Erythroblast (primary cell): ENCODE data around the gene CDYL.

ENCODE experiments used
- DNase-seq, 2 experiments: peaks; one replicate each; lab custom pipeline; 2025; lab: John Stamatoyannopoulos, UW
- GATA1 ChIP-seq: IDR thresholded peaks from 2 replicates; pipeline ENCODE4 v1.6.1; 2011; ENCODE audit warnings: low read depth, mild to moderate bottlenecking, control low read depth, low read length, moderate library complexity
- POLR2A ChIP-seq: IDR thresholded peaks from 2 replicates; pipeline ENCODE4 v1.6.1; 2011; ENCODE audit warnings: mild to moderate bottlenecking, low read length

CDYL gene

GRCh38 chr6:4912559-4912958 is 136.4 kb downstream of the CDYL start:
- peak; percentile 18 to 53 for DNase-seq
- TF ChIP-seq GATA1 = no peak
- no peak for TF ChIP-seq POLR2A

- no peak for DNase-seq
- TF ChIP-seq GATA1 (no peak), POLR2A (no peak)
Measured at GRCh38 chr6:4913705-4914419, 137.7 kb downstream of the CDYL start.

GRCh38 chr6:4914420-4915159 is 138.4 kb downstream of the CDYL start:
- DNase-seq = no peak
- TF ChIP-seq POLR2A = no peak
- TF ChIP-seq GATA1 = no peak

GRCh38 chr6:4916954-4917561 is 140.9 kb downstream of the CDYL start:
- no peak for TF ChIP-seq POLR2A
- TF ChIP-seq GATA1 = no peak
- no peak for DNase-seq

GRCh38 chr6:4920914-4921410 is 144.8 kb downstream of the CDYL start:
- DNase-seq = no peak
- TF ChIP-seq GATA1 = no peak
- no peak for TF ChIP-seq POLR2A

GRCh38 chr6:4922488-4923037 is 146.4 kb downstream of the CDYL start:
- TF ChIP-seq GATA1 (no peak), POLR2A (no peak)
- DNase-seq = no peak

- TF ChIP-seq POLR2A (no peak), GATA1 (no peak)
- DNase-seq = no peak
Measured at GRCh38 chr6:4923081-4923480, 146.9 kb downstream of the CDYL start.

- no peak for DNase-seq
- no peak for TF ChIP-seq GATA1
- no peak for TF ChIP-seq POLR2A
Measured at GRCh38 chr6:4924661-4925271, 148.6 kb downstream of the CDYL start.

GRCh38 chr6:4925580-4925979 is 149.4 kb downstream of the CDYL start:
- no peak for TF ChIP-seq GATA1
- no peak for TF ChIP-seq POLR2A

GRCh38 chr6:4928426-4928825 is 152.2 kb downstream of the CDYL start:
- peak; percentile 88 to 92 for DNase-seq

More at GRCh38 chr6:4925580-4925979, 149.4 kb downstream of the CDYL start:
- DNase-seq = no peak

GRCh38 chr6:4929097-4929718 is 153.0 kb downstream of the CDYL start:
- TF ChIP-seq POLR2A = no peak
- peak; percentile 36 to 59 for DNase-seq

More at GRCh38 chr6:4928426-4928825, 152.2 kb downstream of the CDYL start:
- no peak for TF ChIP-seq GATA1
- no peak for TF ChIP-seq POLR2A

- TF ChIP-seq POLR2A = no peak
- TF ChIP-seq GATA1 = no peak
- DNase-seq = peak; percentile 24 to 50
Measured at GRCh38 chr6:4930025-4930691, 154.0 kb downstream of the CDYL start.
